ENCODE measurements around the gene CXCL17.
A peak's percentile ranks its signal among the peaks of the same experiment; 100 is the strongest.

Gene CXCL17

GRCh38 chr19:42433503-42434260, 9.1 kb downstream of the CXCL17 start:
- H3K27ac ChIP-seq = no peak overlapping the region

DNA sequence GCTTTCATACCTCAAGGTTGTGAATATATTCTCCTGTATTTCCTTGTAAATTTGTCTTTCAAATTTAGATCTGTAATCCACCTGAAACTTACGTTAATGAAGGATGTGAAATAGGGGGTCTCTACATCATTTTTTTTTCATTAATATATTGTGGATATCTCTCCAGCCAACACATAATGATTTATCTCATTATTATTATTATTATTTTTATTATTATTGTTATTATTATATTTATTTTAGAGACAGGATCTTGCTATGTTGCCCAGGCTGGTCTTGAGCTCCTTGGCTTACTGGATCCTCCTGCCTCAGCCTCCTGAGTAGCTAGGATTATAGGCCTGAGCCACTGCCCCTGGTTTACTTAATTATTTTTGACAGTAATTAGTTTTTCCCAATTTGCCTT, 11.3 kb downstream of the CXCL17 start:
- TF ChIP-seq CTCF (IDR thresholded peaks at IDR 0.05) = no peak
- no peak for DNase-seq (ENCODE audit: low spot score)
- H3K4me3 ChIP-seq = no peak overlapping the region
- no peak overlapping the region for H3K27ac ChIP-seq

More at GRCh38 chr19:42433503-42434260, 9.1 kb downstream of the CXCL17 start:
- no peak for DNase-seq (ENCODE audit: low spot score)
- no peak for TF ChIP-seq CTCF (IDR thresholded peaks at IDR 0.05)
- no peak overlapping the region for H3K4me3 ChIP-seq

GRCh38 chr19:42428676-42429075, 14.1 kb downstream of the CXCL17 start:
- no peak for TF ChIP-seq CTCF (IDR thresholded peaks at IDR 0.05)
- DNase-seq (ENCODE audit: low spot score) = no peak
- no peak overlapping the region for H3K27ac ChIP-seq
- H3K4me3 ChIP-seq = no peak overlapping the region

DNA sequence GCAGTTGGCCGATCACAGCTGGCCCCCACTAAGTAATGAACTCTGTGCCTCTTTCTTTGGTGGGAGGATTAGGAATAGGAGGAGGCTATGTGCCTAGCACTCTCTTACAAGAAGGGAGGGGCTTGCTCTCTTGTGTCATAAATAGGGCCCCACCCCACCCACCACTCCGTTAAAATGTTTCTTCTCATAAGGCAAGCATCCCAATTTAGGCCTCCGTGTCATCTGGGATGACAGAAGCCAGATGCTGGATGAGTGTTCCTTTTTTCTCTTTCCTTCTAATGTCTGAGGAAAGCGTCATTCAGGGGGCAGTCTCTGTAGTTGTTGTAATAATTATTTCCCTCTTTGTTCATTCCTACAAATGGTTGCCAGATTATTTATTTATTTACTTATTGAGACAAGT, 15.4 kb downstream of the CXCL17 start, which contains the start of gene LIPE:
Gene LIPE (minus strand): TSS at position 76 of the 400 bp plus-strand sequence. CDS start 239 bp downstream, outside the sequence.
- H3K27ac ChIP-seq = no peak within 1 kb of the TSS
- H3K4me3 ChIP-seq = no peak within 1 kb of the TSS
- no peak for DNase-seq (ENCODE audit: low spot score)
- TF ChIP-seq CTCF (IDR thresholded peaks at IDR 0.05) = no peak

DNA sequence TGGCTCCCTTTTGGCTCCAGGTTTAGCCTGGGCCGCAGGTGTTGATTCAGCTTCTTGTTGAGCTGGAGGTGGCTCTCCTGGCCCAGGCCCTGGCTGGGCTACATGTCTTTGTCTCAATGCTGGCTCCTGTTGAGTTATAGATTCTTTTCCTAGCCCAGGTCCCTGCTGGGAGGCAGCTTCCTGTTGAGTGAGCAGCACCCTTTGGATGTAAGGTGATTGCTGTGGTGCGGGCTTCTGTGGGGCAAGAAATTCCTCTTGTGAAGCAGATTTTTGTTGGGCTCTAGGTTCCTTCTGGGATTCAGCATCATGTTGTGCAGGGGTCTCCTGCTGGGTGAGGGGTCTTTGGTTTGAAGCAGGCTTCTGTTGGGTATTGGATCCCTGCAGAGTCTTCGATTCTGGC, 16.1 kb downstream of the CXCL17 start:
- DNase-seq (ENCODE audit: low spot score) = no peak
- no peak overlapping the region for H3K27ac ChIP-seq
- no peak for TF ChIP-seq CTCF (IDR thresholded peaks at IDR 0.05)

GRCh38 chr19:42424712-42425131, 18.0 kb downstream of the CXCL17 start:
- no peak overlapping the region for H3K4me3 ChIP-seq
- DNase-seq (ENCODE audit: low spot score) = no peak
- H3K27ac ChIP-seq = no peak overlapping the region
- no peak for TF ChIP-seq CTCF (IDR thresholded peaks at IDR 0.05)

More for the DNA sequence above, 16.1 kb downstream of the CXCL17 start:
- no peak overlapping the region for H3K4me3 ChIP-seq

DNA sequence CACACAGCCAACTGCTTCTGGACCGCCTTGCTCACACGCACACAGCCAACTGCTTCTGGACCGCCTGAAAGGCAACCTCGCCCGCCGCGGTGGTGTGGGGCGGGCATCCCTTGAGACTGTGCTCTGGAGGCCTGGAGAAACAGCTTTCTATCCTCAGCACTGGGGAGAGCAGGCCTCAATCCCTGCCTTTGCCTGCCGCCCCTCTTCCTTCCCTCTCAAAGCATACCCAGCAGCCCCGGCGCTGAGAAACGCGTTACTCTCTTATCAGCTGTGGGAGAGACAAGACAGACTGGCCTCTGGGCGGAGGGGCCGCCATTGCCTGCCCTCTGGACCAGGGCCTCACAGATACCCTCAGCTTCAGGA, 18.4 kb downstream of the CXCL17 start:
- DNase-seq (ENCODE audit: low spot score) = no peak
- no peak for TF ChIP-seq CTCF (IDR thresholded peaks at IDR 0.05)
- Histone ChIP-seq H3K27ac (no peak overlapping the region), H3K4me3 (peak overlapping the region; percentile 74)

All from coronary artery (tissue), 2 donors.